ENCODE data around the gene RBPJ.

- TF ChIP-seq CTCF (IDR thresholded peaks at IDR 0.05 in 8 of 11, conservative IDR thresholded peaks at IDR 0.05 in 3 of 11): no peak
- no peak for TF ChIP-seq POLR2AphosphoS5 (IDR thresholded peaks at IDR 0.05)
These were observed 21.7 kb downstream of the RBPJ start for GRCh38 chr4:26342328-26343037.

Data from spleen (tissue), 7 donors.